K562 (cell line): ENCODE data around the gene NDUFB7. TPM values are rescaled to one million over a fixed set of nuclear protein-coding genes. Genes with fewer than 3 reads are reported as not detected.
A peak's percentile ranks its signal among the peaks of the same experiment; 100 is the strongest.

Experiments used
- BHLHE40 ChIP-seq: IDR thresholded peaks from 2 replicates; pipeline ENCODE4 v1.6.1; 2011; ENCODE audit warnings: low read length, improper control_type of control experiment
- CBFA2T2 ChIP-seq: fragments of 450-650 bp; conservative IDR thresholded peaks from 2 replicates; pipeline ENCODE4 v1.6.1; 2017; ENCODE audit warnings: mild to moderate bottlenecking
- DPF2 ChIP-seq: fragments of 450-650 bp; IDR thresholded peaks from 2 replicates; pipeline ENCODE4 v1.6.1; 2016
- ETV6 ChIP-seq, 3 experiments: fragments of 150-350 bp in 1 of 3; sonication (generic) in 1 of 3; formaldehyde crosslinking in 1 of 3; IDR thresholded peaks; 2 replicates each; pipeline versions ENCODE4 v1.6.1 to v1.8.0; 2014 to 2022; ENCODE audit warnings: borderline replicate concordance in 2 of 3, low read depth in 2 of 3, antibody characterized with exemption in 1 of 3, low read length in 1 of 3, mild to moderate bottlenecking in 1 of 3, missing genetic modification reagents in 1 of 3
- HNRNPLL ChIP-seq: fragments of 200-400 bp; formaldehyde crosslinking; IDR thresholded peaks from 2 replicates; pipeline ENCODE4 v1.6.1; 2017; ENCODE audit warnings: low read length, low read depth, mild to moderate bottlenecking; ENCODE audit not compliant: poor library complexity, severe bottlenecking
- KAT7 ChIP-seq: sonication (generic); formaldehyde crosslinking; IDR thresholded peaks from 2 replicates; pipeline ENCODE4 v1.8.0; 2022; ENCODE audit warnings: missing genetic modification reagents, mild to moderate bottlenecking, borderline replicate concordance
- NCOA6 ChIP-seq: fragments of 450-650 bp; IDR thresholded peaks from 2 replicates; pipeline ENCODE4 v1.6.1; 2017; ENCODE audit warnings: mild to moderate bottlenecking
- NFXL1 ChIP-seq: fragments of 450-650 bp; formaldehyde crosslinking; IDR thresholded peaks from 2 replicates; pipeline ENCODE4 v1.4.0; 2021; ENCODE audit warnings: mild to moderate bottlenecking
- PHB2 ChIP-seq: fragments of 450-650 bp; IDR thresholded peaks from 2 replicates; pipeline ENCODE4 v1.6.1; 2017; ENCODE audit warnings: low read depth
- POLR2G ChIP-seq: fragments of 200-400 bp; formaldehyde crosslinking; IDR thresholded peaks from 2 replicates; pipeline ENCODE4 v1.6.1; 2017; ENCODE audit warnings: low read depth, mild to moderate bottlenecking, antibody characterized with exemption, low read length, moderate library complexity
- RBM15 ChIP-seq: fragments of 200-400 bp; formaldehyde crosslinking; IDR thresholded peaks from 2 replicates; pipeline ENCODE4 v1.6.1; 2018; ENCODE audit warnings: mild to moderate bottlenecking, low read length, moderate library complexity; ENCODE audit not compliant: insufficient read depth
- RBM25 ChIP-seq: fragments of 200-400 bp; formaldehyde crosslinking; IDR thresholded peaks from 2 replicates; pipeline ENCODE4 v1.6.1; 2018; ENCODE audit warnings: low read length, low read depth, moderate library complexity; ENCODE audit not compliant: severe bottlenecking
- RHOXF2B ChIP-seq: fragments of 250-450 bp; sonication (Bioruptor Pico); conservative IDR thresholded peaks from 2 replicates; pipeline ENCODE4 v1.5.1; 2021
- SMARCC2 ChIP-seq: fragments of 450-650 bp; IDR thresholded peaks from 2 replicates; pipeline ENCODE4 v1.6.1; 2017; ENCODE audit warnings: antibody characterized with exemption, moderate library complexity, mild to moderate bottlenecking, low read depth
- SP1 ChIP-seq: sonication (generic); formaldehyde crosslinking; IDR thresholded peaks from 2 replicates; pipeline ENCODE4 v1.8.1; 2022; ENCODE audit warnings: mild to moderate bottlenecking, missing genetic modification reagents
- USF2 ChIP-seq: sonication (generic); formaldehyde crosslinking; IDR thresholded peaks from 2 replicates; pipeline ENCODE4 v1.5.0; 2020; ENCODE audit warnings: missing genetic modification reagents
- ZBED1 ChIP-seq: IDR thresholded peaks from 2 replicates; pipeline ENCODE4 v1.6.1; 2014
- ZBTB26 ChIP-seq: fragments of 450-650 bp; formaldehyde crosslinking; IDR thresholded peaks from 2 replicates; pipeline ENCODE4 v1.4.0; 2022; ENCODE audit warnings: missing genetic modification characterization
- ZBTB5 ChIP-seq: fragments of 450-650 bp; IDR thresholded peaks from 2 replicates; pipeline ENCODE4 v1.6.1; 2017; ENCODE audit warnings: antibody characterized with exemption
- ZC3H8 ChIP-seq: fragments of 450-650 bp; IDR thresholded peaks from 2 replicates; pipeline ENCODE4 v1.6.1; 2017
- ZKSCAN3 ChIP-seq: fragments of 250-450 bp; sonication (Bioruptor Pico); IDR thresholded peaks from 2 replicates; pipeline ENCODE4 v1.4.0; 2020
- ZNF143 ChIP-seq: sonication (generic); formaldehyde crosslinking; IDR thresholded peaks from 2 replicates; pipeline ENCODE4 v1.9.0; 2022; ENCODE audit warnings: mild to moderate bottlenecking, missing genetic modification reagents
- ZNF174 ChIP-seq: fragments of 250-450 bp; sonication (Bioruptor Pico); IDR thresholded peaks from 2 replicates; pipeline ENCODE4 v1.4.0; 2020; ENCODE audit warnings: mild to moderate bottlenecking
- ZNF24 ChIP-seq: fragments of 450-650 bp; IDR thresholded peaks from 2 replicates; pipeline ENCODE4 v1.6.1; 2016
- ZNF311 ChIP-seq: fragments of 250-450 bp; sonication (Bioruptor Pico); IDR thresholded peaks from 2 replicates; pipeline ENCODE4 v1.4.0; 2020; ENCODE audit warnings: mild to moderate bottlenecking, moderate library complexity
- ZNF449 ChIP-seq: fragments of 250-450 bp; sonication (Bioruptor Pico); IDR thresholded peaks from 2 replicates; pipeline ENCODE4 v1.8.0; 2022; ENCODE audit warnings: moderate library complexity, mild to moderate bottlenecking, inconsistent platforms
- polyA plus RNA-seq, 8 experiments: library from polyadenylated mRNA; depleted of rRNA in 4 of 8; stranded (reverse) in 5 of 8; unstranded in 3 of 8; fragments of >200 nt; fragmentation: Nextera tagmentation in 2 of 8; fragmentation: Illumina TruSeq in 1 of 8; extraction: Ambion mirVana in 2 of 8; extraction: Trizol in 1 of 8; gene quantifications; 2 replicates each; pipeline versions ENCODE4 v1.2.1 to v1.2.3, GENCODE V29; 2011 to 2014; ENCODE audit warnings: inconsistent platforms in 1 of 8, missing spikeins in 1 of 8
- total RNA-seq, 7 experiments: library from RNA; depleted of rRNA in 6 of 7; stranded (reverse); fragments of >200 nt in 6 of 7; fragmentation: Illumina TruSeq in 2 of 7; extraction: Trizol in 2 of 7; gene quantifications; 2 replicates each; pipeline versions ENCODE4 v1.2.1 to v1.2.3, GENCODE V29; 2011 to 2021; ENCODE audit warnings: low replicate concordance in 1 of 7

Gene NDUFB7
- total and polyA plus RNA-seq, 9 of the 15 experiments (the other 6 are each of a cell fraction or from before 2014, with no cell fraction given), result 14.9 to 842 (median 137) TPM

GRCh38 chr19:14517840-14518505, 53.9 kb downstream of the NDUFB7 start, which contains the start of gene DNAJB1 (continued):
- TF ChIP-seq ZNF449 (CRISPR knock-in tag), result no peak
- TF ChIP-seq ZNF311, result no peak
- TF ChIP-seq RBM25, result peak; percentile 70
- no peak for TF ChIP-seq RBM15
- no peak for TF ChIP-seq ZC3H8
- no peak for TF ChIP-seq NCOA6
- TF ChIP-seq ZBTB26 (CRISPR knock-in tag), result no peak
- peak; percentile 93 for TF ChIP-seq POLR2G
- TF ChIP-seq ZKSCAN3, result no peak
- TF ChIP-seq ETV6 (IDR thresholded peaks at IDR 0.05; ENCODE audit: borderline replicate concordance in 1 of 2, low read depth in 2 of 2, low read length in 1 of 2), result no peak
- no peak for TF ChIP-seq ETV6 (CRISPR knock-in tag; IDR thresholded peaks at IDR 0.05; ENCODE audit: borderline replicate concordance)
- TF ChIP-seq BHLHE40, result no peak
- TF ChIP-seq NFXL1 (CRISPR knock-in tag), result no peak
- peak; percentile 8; the same call in 1 of the 2 replicates for TF ChIP-seq DPF2
- no peak; the same call in 1 of the 2 replicates for TF ChIP-seq USF2 (CRISPR knock-in tag)
- no peak; the same call in 1 of the 2 replicates for TF ChIP-seq PHB2
- TF ChIP-seq SMARCC2, result no peak
- TF ChIP-seq ZBED1, result peak; percentile 88; the same call in 1 of the 2 replicates
- TF ChIP-seq ZBTB5, result 0 out of 2 replicates have a peak, but pooled peaks have one; percentile 42
- TF ChIP-seq ZNF174 (CRISPR knock-in tag), result no peak
- no peak for TF ChIP-seq ZNF143
- TF ChIP-seq KAT7 (CRISPR knock-in tag), result peak; percentile 95; the same call in 1 of the 2 replicates
- no peak for TF ChIP-seq CBFA2T2
- no peak for TF ChIP-seq ZNF24
- peak; percentile 70; the same call in 1 of the 2 replicates for TF ChIP-seq SP1 (CRISPR knock-in tag)
- TF ChIP-seq RHOXF2B (CRISPR knock-in tag), result no peak
- TF ChIP-seq HNRNPLL, result no peak
